Smooth muscle cell (in vitro differentiated cells): ENCODE measurements around the gene SOX8. TPM values are rescaled to one million over a fixed set of nuclear protein-coding genes. Genes with fewer than 3 reads are reported as not detected.

Experiments used
- DNase-seq: peaks from one replicate; lab custom pipeline; 2025; ENCODE audit not compliant: unreplicated experiment; lab: John Stamatoyannopoulos, UW
- H2AFZ ChIP-seq: fragments of 200-600 bp; sonication (generic); 2 replicates; pipeline ENCODE4 v1.6.0; 2016; ENCODE audit warnings: antibody characterized with exemption, low read depth, mild to moderate bottlenecking
- H3F3A ChIP-seq: fragments of 200-600 bp; sonication (generic); 2 replicates; pipeline ENCODE4 v1.6.0; 2017; ENCODE audit warnings: antibody characterized with exemption, low read depth
- H3K27ac ChIP-seq: fragments of 200-600 bp; sonication (generic); 2 replicates; pipeline ENCODE4 v1.5.1; 2016; ENCODE audit warnings: low read depth, mild to moderate bottlenecking
- H3K27me3 ChIP-seq: fragments of 200-600 bp; sonication (generic); 2 replicates; pipeline ENCODE4 v1.6.1; 2016; ENCODE audit warnings: low read depth, mild to moderate bottlenecking
- H3K36me3 ChIP-seq: fragments of 200-600 bp; sonication (generic); 2 replicates; pipeline ENCODE4 v1.5.1; 2016; ENCODE audit warnings: low read depth
- H3K4me1 ChIP-seq: fragments of 200-600 bp; sonication (generic); 2 replicates; pipeline ENCODE4 v1.5.1; 2016; ENCODE audit warnings: low read depth
- H3K4me2 ChIP-seq: fragments of 200-600 bp; sonication (generic); 2 replicates; pipeline ENCODE4 v1.6.0; 2016; ENCODE audit warnings: mild to moderate bottlenecking
- H3K4me3 ChIP-seq: fragments of 200-600 bp; sonication (generic); 2 replicates; pipeline ENCODE4 v1.5.1; 2016; ENCODE audit warnings: mild to moderate bottlenecking
- H3K79me2 ChIP-seq: fragments of 200-600 bp; sonication (generic); 2 replicates; pipeline ENCODE4 v1.6.0; 2016; ENCODE audit warnings: low read depth, mild to moderate bottlenecking
- H3K9ac ChIP-seq: fragments of 200-600 bp; sonication (generic); 2 replicates; pipeline ENCODE4 v1.6.0; 2016; ENCODE audit warnings: low read depth
- H3K9me3 ChIP-seq: fragments of 200-600 bp; sonication (generic); replicated peaks from 2 replicates; pipeline ENCODE4 v1.5.1; 2016; ENCODE audit warnings: low read depth
- H4K20me1 ChIP-seq: fragments of 200-600 bp; sonication (generic); 2 replicates; pipeline ENCODE4 v1.6.0; 2016; ENCODE audit warnings: low read depth
- CTCF ChIP-seq: fragments of 200-600 bp; sonication (generic); IDR thresholded peaks from 2 replicates; pipeline ENCODE4 v1.5.1; 2017; ENCODE audit warnings: borderline replicate concordance, mild to moderate bottlenecking, antibody characterized with exemption; ENCODE audit not compliant: insufficient read depth, poor library complexity, severe bottlenecking
- WGBS: methylation state at CpG from one replicate; pipeline ENCODE4 v1.1.7; 2016; ENCODE audit warnings: low lambda C conversion rate; 5-methylcytosine and 5-hydroxymethylcytosine counted together
- polyA plus RNA-seq: library from polyadenylated mRNA; unstranded; fragments of >200 nt; fragmentation: Nextera tagmentation; extraction: Ambion mirVana; gene quantifications from 2 replicates; pipeline ENCODE4 v1.2.1, GENCODE V29; 2016
- total RNA-seq: library from RNA; depleted of rRNA; stranded (reverse); fragments of >200 nt; gene quantifications from 2 replicates; pipeline ENCODE4 v1.2.3, GENCODE V29; 2014

Gene SOX8
- total and polyA plus RNA-seq, 2 experiments from 2014 or later = 1.8 to 3.5 TPM

DNA sequence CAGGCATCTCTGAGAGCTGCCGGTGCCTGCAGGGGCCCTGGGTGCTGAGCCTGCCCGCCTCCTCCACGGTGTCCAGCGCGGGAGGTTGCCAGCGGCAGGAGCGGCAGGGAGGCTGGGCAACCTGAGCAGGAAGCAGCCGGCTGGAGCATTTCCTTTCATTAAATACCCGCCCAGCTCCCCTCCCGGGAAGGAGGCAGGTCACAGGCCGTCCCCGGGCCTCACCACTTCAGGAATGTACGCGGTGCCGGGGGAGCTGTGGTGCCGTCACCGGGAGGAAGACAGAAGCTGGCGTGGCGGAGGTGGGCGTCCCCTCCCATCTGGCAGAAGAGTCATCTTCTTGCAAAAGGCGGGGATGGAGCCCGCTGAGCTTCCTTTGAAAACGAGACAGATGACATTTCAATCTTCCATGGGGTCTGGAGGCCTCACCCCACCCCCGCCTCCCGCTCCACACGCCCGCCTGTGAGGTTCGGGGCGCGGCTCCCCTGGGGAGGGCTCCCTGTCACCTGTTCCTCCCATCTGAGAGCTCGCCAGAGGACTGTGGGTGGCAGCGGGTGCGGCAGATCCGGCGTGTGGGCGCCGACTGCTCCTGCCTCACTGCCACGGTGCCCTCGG, 16.0 kb downstream of the SOX8 start:
- Histone ChIP-seq H3K27ac (peak overlapping the region; percentile 42), H3K9ac (no peak overlapping the region), H3K36me3 (no peaks in the 10 kb centered on the region), H2AFZ (peak overlapping the region; percentile 86), H3K4me3 (peak overlapping the region; percentile 31), H4K20me1 (no peaks in the 10 kb centered on the region), H3K79me2 (no peaks in the 10 kb centered on the region), H3F3A (no peaks in the 10 kb centered on the region), H3K9me3 (no peaks in the 10 kb centered on the region), H3K27me3 (no peaks in the 10 kb centered on the region), H3K4me2 (peak overlapping the region; percentile 84), H3K4me1 (peaks cover 9% of the 10 kb centered on the region)
- WGBS = 32% methylated on average over 39 of the region's 39 CpGs
- TF ChIP-seq CTCF = no peak
- DNase-seq = peak; percentile 13

- H3K4me3 ChIP-seq = no peak overlapping the region
- H3K36me3 ChIP-seq = no peaks in the 10 kb centered on the region
- H3K4me1 ChIP-seq = peaks cover 9% of the 10 kb centered on the region
- H3K27me3 ChIP-seq = no peaks in the 10 kb centered on the region
- no peak overlapping the region for H2AFZ ChIP-seq
- H3K27ac ChIP-seq = no peak overlapping the region
- H3K4me2 ChIP-seq = no peak overlapping the region
- H3K9ac ChIP-seq = no peak overlapping the region
- no peaks in the 10 kb centered on the region for H3K79me2 ChIP-seq
- no peak for TF ChIP-seq CTCF
- no peaks in the 10 kb centered on the region for H3F3A ChIP-seq
- H4K20me1 ChIP-seq = no peaks in the 10 kb centered on the region
- 88% methylated on average over 11 of the region's 11 CpGs for WGBS
- no peaks in the 10 kb centered on the region for H3K9me3 ChIP-seq
- DNase-seq = no peak
These were observed 16.6 kb downstream of the SOX8 start for GRCh38 chr16:998211-998610.

DNA sequence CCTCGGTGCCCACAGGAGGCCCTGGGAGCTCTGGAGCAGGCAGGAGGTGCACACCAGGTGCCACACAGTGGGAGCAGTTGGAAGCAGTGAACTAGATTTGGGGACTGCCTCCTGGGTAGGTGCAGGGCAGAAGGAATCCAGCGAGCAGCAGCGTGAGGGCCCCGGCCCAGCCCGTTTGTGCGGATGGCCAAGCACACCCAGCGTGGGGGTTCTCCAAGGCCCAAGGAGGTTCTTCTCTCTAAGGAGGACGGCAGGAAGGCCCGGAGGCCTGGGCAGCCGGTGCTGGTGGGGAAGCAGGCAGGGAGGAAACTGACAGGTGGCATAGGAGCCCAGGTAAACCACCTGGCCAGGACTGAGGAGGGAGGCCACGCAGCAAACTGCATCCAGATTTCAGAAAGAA, 17.0 kb downstream of the SOX8 start:
- Histone ChIP-seq H3K27me3 (no peaks in the 10 kb centered on the region), H3K4me3 (no peak overlapping the region)

More for the DNA sequence above, 17.0 kb downstream of the SOX8 start:
- TF ChIP-seq CTCF = no peak
- H3K27ac ChIP-seq = no peak overlapping the region
- no peaks in the 10 kb centered on the region for H3K79me2 ChIP-seq
- H3F3A ChIP-seq = no peaks in the 10 kb centered on the region
- H2AFZ ChIP-seq = no peak overlapping the region
- 91% methylated on average over 11 of the region's 11 CpGs for WGBS
- H3K4me1 ChIP-seq = peaks cover 9% of the 10 kb centered on the region
- H3K36me3 ChIP-seq = no peaks in the 10 kb centered on the region
- DNase-seq = no peak
- no peak overlapping the region for H3K4me2 ChIP-seq
- H3K9ac ChIP-seq = no peak overlapping the region
- H3K9me3 ChIP-seq = no peaks in the 10 kb centered on the region
- no peaks in the 10 kb centered on the region for H4K20me1 ChIP-seq
